DMS53 (cell line): ENCODE data around the gene CFAP74.

Experiments used
- DNase-seq: peaks from one replicate; lab custom pipeline; 2025; lab: John Stamatoyannopoulos, UW

Gene CFAP74

GRCh38 chr1:1915911-1916840, 87.4 kb downstream of the CFAP74 start:
- DNase-seq = peak; percentile 28

- no peak for DNase-seq
These were observed 88.5 kb downstream of the CFAP74 start, which contains the start of gene CALML6 for GRCh38 chr1:1914971-1915692. CALML6 (plus strand) TSS chr1:1915260; CDS start chr1:1915281, 21 bp downstream.

- DNase-seq = no peak
These were observed 89.2 kb downstream of the CFAP74 start for GRCh38 chr1:1914101-1914970.

GRCh38 chr1:1911350-1912041, 92.1 kb downstream of the CFAP74 start:
- no peak for DNase-seq

GRCh38 chr1:1910651-1911331, 92.8 kb downstream of the CFAP74 start:
- no peak for DNase-seq

- DNase-seq = no peak
These were observed 93.5 kb downstream of the CFAP74 start for GRCh38 chr1:1910033-1910465.

GRCh38 chr1:1908506-1908791, 95.1 kb downstream of the CFAP74 start:
- DNase-seq = no peak

- DNase-seq = peak; percentile 31
These were observed 96.4 kb downstream of the CFAP74 start for GRCh38 chr1:1907098-1907736.

- DNase-seq = peak; percentile 92
These were observed 97.1 kb downstream of the CFAP74 start for GRCh38 chr1:1906185-1907097.

- DNase-seq = no peak
These were observed 100.4 kb downstream of the CFAP74 start for GRCh38 chr1:1903224-1903623.

GRCh38 chr1:1901641-1902294, 101.8 kb downstream of the CFAP74 start:
- no peak for DNase-seq

- peak; percentile 35 for DNase-seq
These were observed 102.5 kb downstream of the CFAP74 start for GRCh38 chr1:1900883-1901640.

GRCh38 chr1:1899967-1900327, 103.6 kb downstream of the CFAP74 start:
- DNase-seq = no peak

GRCh38 chr1:1899266-1899966, 104.2 kb downstream of the CFAP74 start:
- DNase-seq = peak; percentile 58

GRCh38 chr1:1898246-1898933, 105.2 kb downstream of the CFAP74 start:
- no peak for DNase-seq

- no peak for DNase-seq
These were observed 107.9 kb downstream of the CFAP74 start for GRCh38 chr1:1895456-1896336.
